Right lobe of liver (tissue), 6 donors: ENCODE results near the gene ARID3B. TPM values are rescaled to one million over a fixed set of nuclear protein-coding genes. Genes with fewer than 3 reads are reported as not detected.

Experiments used
- ATAC-seq, 4 donors: fragments of 200-7000 bp; cut with Tn5 transposase; one replicate each; pipeline ENCODE4 v1.9.1; 2020; ENCODE audit warnings: mild to moderate bottlenecking in 4 of 4, moderate library complexity in 4 of 4
- DNase-seq, 3 donors: peaks; one replicate each; pipeline ENCODE4 v3.0.0-alpha.2; 2020
- H3K27ac ChIP-seq, 3 donors: fragments of 200-600 bp; one replicate each; pipeline ENCODE4 v1.8.0; 2022
- H3K27me3 ChIP-seq, 2 donors: fragments of 200-600 bp; one replicate each; pipeline ENCODE4 v1.8.0; 2022
- H3K36me3 ChIP-seq, 4 donors: fragments of 200-600 bp; sonication (generic) in 1 of 4; one replicate each; pipeline versions ENCODE4 v1.5.1 to v1.8.0; 2017 to 2022; ENCODE audit warnings: control low read depth in 1 of 4
- H3K4me1 ChIP-seq, 4 donors: fragments of 200-600 bp; sonication (generic) in 1 of 4; one replicate each; pipeline versions ENCODE4 v1.5.1 to v1.8.0; 2017 to 2022; ENCODE audit warnings: control low read depth in 1 of 4
- H3K4me3 ChIP-seq, 3 donors: fragments of 200-600 bp; one replicate each; pipeline ENCODE4 v1.8.0; 2022
- H3K9me3 ChIP-seq, 4 donors: fragments of 200-600 bp; sonication (generic) in 1 of 4; one replicate each; pipeline versions ENCODE4 v1.5.1 to v1.8.0; 2017 to 2022; ENCODE audit warnings: control low read depth in 1 of 4
- POLR2A ChIP-seq: fragments of 450-650 bp; IDR thresholded peaks from one replicate; pipeline ENCODE4 v1.6.1; 2017; ENCODE audit warnings: antibody characterized with exemption, mild to moderate bottlenecking
- WGBS: methylation state at CpG from one replicate; pipeline ENCODE4 v1.1.6; 2018; ENCODE audit warnings: low coverage, low lambda C conversion rate; ENCODE audit not compliant: insufficient coverage; ENCODE audit errors: missing lambda C conversion rate; 5-methylcytosine and 5-hydroxymethylcytosine counted together
- intact Hi-C, 2 donors: fragments of 100-400 bp; cut with DNase I; formaldehyde crosslinking; loops; one replicate each; pipeline versions ENCODE4 v1.11.2 to v1.14.1; 2022
- total RNA-seq, 6 experiments: library from RNA; depleted of rRNA in 2 of 6; stranded (reverse); fragments of >200 nt in 2 of 6; fragmentation: NEBNext Ultra II Directional in 3 of 6; extraction: Animal tissue kit (Norgen Biotek cat#: 25700) in 3 of 6; gene quantifications; one replicate each; pipeline versions ENCODE4 v1.1.0 to v1.2.4, GENCODE V29; 2016 to 2023
- TF ChIP-seq, protein P1 (sequence below), 4 donors: fragments of 200-600 bp in 3 of 4; fragments of 450-650 bp in 1 of 4; IDR thresholded peaks; one replicate each; pipeline versions ENCODE4 v1.5.1 to v1.8.0; 2016 to 2022; ENCODE audit warnings: antibody characterized with exemption in 4 of 4, mild to moderate bottlenecking in 2 of 4
- donor health status: DM: no; HTN: yes; CAD: no.
- donor health status: DM: no; HTN: no; CAD: no.
- donor health status: DM: no; HTN: no; CAD: no.
- donor health status: DM: no; HTN: yes; CAD: no.
- donor health status: DM: no; HTN: yes; CAD: no.

ARID3B gene
- total RNA-seq, 6 experiments from 2014 or later: 1.5 to 3.2 (median 2.3) TPM

DNA sequence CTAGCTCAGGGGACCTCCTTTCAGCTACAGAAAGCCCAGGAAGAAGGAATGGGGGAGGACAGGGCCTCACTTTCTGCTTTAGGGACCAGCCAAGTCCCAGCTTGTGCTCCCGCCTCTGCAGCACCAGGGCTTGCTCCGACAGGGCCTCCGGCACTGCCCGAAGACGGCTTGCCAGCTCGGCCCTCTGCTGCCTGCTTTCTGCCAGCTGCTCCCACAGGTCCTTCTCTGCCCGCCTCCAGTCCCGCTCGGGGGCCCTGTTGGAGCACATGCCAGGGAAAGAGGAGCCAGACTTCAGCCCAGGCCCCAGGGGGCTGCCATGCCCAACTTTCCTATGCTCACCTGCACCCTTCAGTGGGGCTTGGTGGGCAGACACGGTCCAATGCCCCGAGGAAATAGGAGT lies 70.3 kb downstream of the ARID3B start:
- Histone ChIP-seq H3K4me1 (no peaks in the 10 kb centered on the region), H3K4me3 (no peak overlapping the region), H3K36me3 (no peaks in the 10 kb centered on the region), H3K27ac (no peak overlapping the region), H3K9me3 (no peaks in the 10 kb centered on the region), H3K27me3 (no peaks in the 10 kb centered on the region)
- intact Hi-C loops: loop anchor here (5.0 to 10.0 kb wide), 3 partner anchors 67 to 237 kb away; partner anchors contain the start of gene ARID3B (in 2 of the 2)
- WGBS: 100% methylated on average over 1 of the region's 11 CpGs
- no peak for DNase-seq
- TF ChIP-seq, protein P1, sequence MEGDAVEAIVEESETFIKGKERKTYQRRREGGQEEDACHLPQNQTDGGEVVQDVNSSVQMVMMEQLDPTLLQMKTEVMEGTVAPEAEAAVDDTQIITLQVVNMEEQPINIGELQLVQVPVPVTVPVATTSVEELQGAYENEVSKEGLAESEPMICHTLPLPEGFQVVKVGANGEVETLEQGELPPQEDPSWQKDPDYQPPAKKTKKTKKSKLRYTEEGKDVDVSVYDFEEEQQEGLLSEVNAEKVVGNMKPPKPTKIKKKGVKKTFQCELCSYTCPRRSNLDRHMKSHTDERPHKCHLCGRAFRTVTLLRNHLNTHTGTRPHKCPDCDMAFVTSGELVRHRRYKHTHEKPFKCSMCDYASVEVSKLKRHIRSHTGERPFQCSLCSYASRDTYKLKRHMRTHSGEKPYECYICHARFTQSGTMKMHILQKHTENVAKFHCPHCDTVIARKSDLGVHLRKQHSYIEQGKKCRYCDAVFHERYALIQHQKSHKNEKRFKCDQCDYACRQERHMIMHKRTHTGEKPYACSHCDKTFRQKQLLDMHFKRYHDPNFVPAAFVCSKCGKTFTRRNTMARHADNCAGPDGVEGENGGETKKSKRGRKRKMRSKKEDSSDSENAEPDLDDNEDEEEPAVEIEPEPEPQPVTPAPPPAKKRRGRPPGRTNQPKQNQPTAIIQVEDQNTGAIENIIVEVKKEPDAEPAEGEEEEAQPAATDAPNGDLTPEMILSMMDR (IDR thresholded peaks at IDR 0.05): no peak
- TF ChIP-seq POLR2A: no peak
- no peak for ATAC-seq

DNA sequence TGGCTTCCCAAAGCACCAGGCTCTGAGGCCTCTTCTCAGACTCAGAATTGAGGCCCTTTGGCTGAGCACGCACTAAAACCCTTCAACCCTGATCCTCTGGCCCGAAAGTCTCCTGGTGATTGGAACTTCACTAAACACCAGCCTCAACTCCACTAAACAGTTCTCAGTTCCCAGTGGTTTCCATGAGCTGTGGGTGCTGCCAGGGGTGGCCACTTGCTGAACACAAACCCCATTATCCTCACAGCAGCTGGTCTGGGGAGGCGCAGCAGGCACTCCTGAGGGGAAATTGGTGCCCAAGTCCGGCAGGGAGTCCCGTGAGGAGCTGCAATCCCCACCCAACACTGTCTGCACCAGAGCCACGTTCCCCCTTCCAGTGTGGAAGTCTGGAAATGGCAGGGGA lies 70.8 kb downstream of the ARID3B start:
- DNase-seq (no peak), ATAC-seq (no peak)

DNA sequence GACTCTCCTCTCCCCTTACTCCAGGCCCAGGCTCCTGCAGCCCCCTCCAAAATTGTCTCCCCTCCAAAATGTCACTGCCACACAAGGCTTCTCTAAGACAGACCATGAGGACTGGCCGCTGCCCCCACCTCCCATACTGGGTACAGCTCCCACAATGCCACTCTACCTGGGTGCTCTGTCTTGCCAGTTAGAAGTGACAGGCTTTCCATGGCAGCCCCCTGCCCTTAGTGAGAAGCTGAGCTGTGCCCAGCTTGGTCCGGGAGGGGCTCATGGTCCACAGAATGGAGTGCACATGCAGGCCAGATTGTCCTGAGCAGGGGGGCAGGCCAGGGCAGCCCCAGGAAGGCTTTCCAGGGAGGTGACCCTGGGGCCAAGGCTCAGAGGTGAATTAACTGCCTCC lies 71.7 kb downstream of the ARID3B start:
- Histone ChIP-seq H3K27me3 (no peaks in the 10 kb centered on the region), H3K9me3 (no peaks in the 10 kb centered on the region), H3K4me1 (peaks cover 0 to 13% (median 5%) of the 10 kb centered on the region in 4 donors), H3K27ac (no peak overlapping the region), H3K36me3 (no peaks in the 10 kb centered on the region), H3K4me3 (no peak overlapping the region)
- ATAC-seq (no peak), DNase-seq (no peak)
- intact Hi-C loops: loop anchor here (5.0 to 10.0 kb wide), 3 partner anchors 68 to 238 kb away; partner anchors contain the start of gene ARID3B (in 2 of the 2)
- TF ChIP-seq, protein P1 (IDR thresholded peaks at IDR 0.05): no peak
- no peak for TF ChIP-seq POLR2A
- WGBS: no CpG with 5 or more reads among the region's 2 CpGs

More for the DNA sequence above, 70.8 kb downstream of the ARID3B start:
- Histone ChIP-seq H3K4me1 (peaks cover 0 to 4% (median 1%) of the 10 kb centered on the region in 4 donors), H3K36me3 (no peaks in the 10 kb centered on the region), H3K27me3 (no peaks in the 10 kb centered on the region), H3K4me3 (no peak overlapping the region), H3K27ac (no peak overlapping the region), H3K9me3 (no peaks in the 10 kb centered on the region)
- WGBS: no CpG with 5 or more reads among the region's 6 CpGs
- intact Hi-C loops: loop anchor here (5.0 to 10.0 kb wide), 3 partner anchors 67 to 237 kb away; partner anchors contain the start of gene ARID3B (in 2 of the 2)
- TF ChIP-seq, protein P1 (IDR thresholded peaks at IDR 0.05): no peak
- no peak for TF ChIP-seq POLR2A

DNA sequence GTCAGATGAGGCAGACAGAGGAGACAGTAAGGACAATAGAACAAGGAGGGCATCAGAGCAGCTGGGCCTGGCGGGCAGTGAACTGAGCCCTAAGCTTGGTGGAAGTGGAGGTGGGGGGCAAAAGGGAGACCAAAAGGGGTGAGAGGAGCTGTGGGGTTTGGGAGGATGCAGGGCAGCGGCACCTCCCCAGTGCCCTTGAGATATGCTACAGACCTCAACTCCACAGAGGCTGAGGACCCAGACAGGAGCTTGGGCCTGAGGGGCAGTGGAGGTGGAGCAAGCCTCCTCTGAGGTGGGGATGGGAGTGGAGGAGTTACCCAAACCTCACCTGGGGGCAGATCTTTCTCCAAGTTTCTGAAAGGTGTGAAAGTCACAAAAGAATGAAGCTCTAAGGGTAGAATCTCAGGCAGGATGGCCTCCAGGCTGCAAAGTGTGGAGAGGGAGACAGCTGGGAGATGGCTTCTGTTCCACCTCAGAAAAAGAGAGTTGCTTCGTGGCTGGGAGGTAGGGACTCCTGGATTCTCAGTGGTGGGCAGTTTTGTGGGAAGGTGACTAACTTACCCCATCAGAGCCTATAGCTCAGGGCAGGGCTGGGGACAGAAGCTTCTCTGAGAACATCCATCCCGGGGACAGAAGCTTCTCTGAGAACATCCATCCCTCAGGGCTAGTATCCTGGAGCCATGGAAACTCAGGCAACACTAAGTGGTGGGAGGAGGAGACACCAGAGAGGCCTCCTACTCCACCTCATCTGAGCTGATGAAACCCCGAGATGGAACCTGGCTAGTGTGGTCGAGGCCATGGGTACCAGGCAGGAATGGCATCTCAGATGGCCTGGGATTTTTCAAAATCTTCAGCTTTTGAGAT lies 72.3 kb downstream of the ARID3B start:
- H3K4me1 ChIP-seq: peaks cover 0 to 18% (median 5%) of the 10 kb centered on the region in 4 donors
- ATAC-seq (no peak), DNase-seq (no peak)
- no peaks in the 10 kb centered on the region for H3K27me3 ChIP-seq
- WGBS: 73% methylated on average over 3 of the region's 6 CpGs
- no peak overlapping the region for H3K27ac ChIP-seq
- H3K4me3 ChIP-seq: no peak overlapping the region
- no peaks in the 10 kb centered on the region for H3K9me3 ChIP-seq
- no peaks in the 10 kb centered on the region for H3K36me3 ChIP-seq
- TF ChIP-seq POLR2A: no peak
- TF ChIP-seq, protein P1 (IDR thresholded peaks at IDR 0.05): no peak
- intact Hi-C loops: loop anchor here (5.0 to 10.0 kb wide), 3 partner anchors 69 to 239 kb away; partner anchors contain the start of gene ARID3B (in 2 of the 2)
